CD8-positive, alpha-beta memory T cell (primary cell): Measurements from ENCODE around the gene GRIK4. TPM values are rescaled to one million over a fixed set of nuclear protein-coding genes. Genes with fewer than 3 reads are reported as not detected.
A peak's percentile ranks its signal among the peaks of the same experiment; 100 is the strongest.

Experiments used
- CTCF ChIA-PET: fragments of 350-600 bp; sonication (Branson Sonifier 250); formaldehyde crosslinking; loops from one replicate; lab custom pipeline; 2021; ENCODE audit warnings: antibody characterized with exemption; lab: Charles Lee
- POLR2A ChIA-PET: fragments of 350-600 bp; sonication (Branson Sonifier 250); formaldehyde crosslinking; loops from one replicate; lab custom pipeline; 2021; ENCODE audit warnings: antibody characterized with exemption; lab: Charles Lee
- DNase-seq, 5 donors: peaks; one replicate each; pipeline versions ENCODE4 v3.0.0 to v3.0.0-alpha.2; 2020 to 2022; ENCODE audit warnings: mixed read lengths in 1 of 5
- H3K27ac ChIP-seq: one replicate; pipeline ENCODE4 v1.7.0; 2013; ENCODE audit warnings: low read depth, mild to moderate bottlenecking, low read length, moderate library complexity
- H3K27me3 ChIP-seq: 2 replicates; pipeline ENCODE4 v1.7.0; 2013; ENCODE audit warnings: low read length, mild to moderate bottlenecking; ENCODE audit not compliant: insufficient read depth, poor library complexity, severe bottlenecking
- H3K36me3 ChIP-seq: 2 replicates; pipeline ENCODE4 v1.7.0; 2013; ENCODE audit warnings: mild to moderate bottlenecking, low read length, moderate library complexity; ENCODE audit not compliant: insufficient read depth
- H3K4me1 ChIP-seq: 2 replicates; pipeline ENCODE4 v1.7.0; 2013; ENCODE audit warnings: mild to moderate bottlenecking, low read length, moderate library complexity; ENCODE audit not compliant: insufficient read depth
- H3K4me3 ChIP-seq: 2 replicates; pipeline ENCODE4 v1.7.0; 2013; ENCODE audit warnings: mild to moderate bottlenecking, low read length
- H3K9me3 ChIP-seq: 2 replicates; pipeline ENCODE4 v1.7.0; 2013; ENCODE audit warnings: mild to moderate bottlenecking, low read length
- H3K27ac Mint-ChIP-seq, 8 donors: one replicate each; pipeline ENCODE4 v1.8.0; 2020 to 2021; ENCODE audit warnings: mixed read lengths in 8 of 8, mild to moderate bottlenecking in 6 of 8, inconsistent platforms in 3 of 8, moderate library complexity in 3 of 8
- H3K27me3 Mint-ChIP-seq, 2 donors: one replicate each; pipeline ENCODE4 v1.8.0; 2020 to 2021; ENCODE audit warnings: mixed read lengths in 2 of 2, mild to moderate bottlenecking in 1 of 2, moderate library complexity in 1 of 2
- H3K36me3 Mint-ChIP-seq, 3 donors: one replicate each; pipeline ENCODE4 v1.8.0; 2020 to 2021; ENCODE audit warnings: mixed read lengths in 3 of 3, inconsistent platforms in 1 of 3, mild to moderate bottlenecking in 1 of 3
- H3K4me1 Mint-ChIP-seq, 3 donors: one replicate each; pipeline ENCODE4 v1.8.0; 2020 to 2021; ENCODE audit warnings: mixed read lengths in 3 of 3, inconsistent platforms in 1 of 3, mild to moderate bottlenecking in 1 of 3
- H3K4me3 Mint-ChIP-seq, 7 donors: one replicate each; pipeline ENCODE4 v1.8.0; 2020 to 2021; ENCODE audit warnings: mixed read lengths in 7 of 7, mild to moderate bottlenecking in 6 of 7, moderate library complexity in 4 of 7, inconsistent platforms in 2 of 7
- H3K9me3 Mint-ChIP-seq, 5 donors: one replicate each; pipeline ENCODE4 v1.8.0; 2020 to 2022; ENCODE audit warnings: mixed read lengths in 5 of 5, mild to moderate bottlenecking in 3 of 5, moderate library complexity in 2 of 5, inconsistent platforms in 1 of 5
- polyA plus RNA-seq: library from polyadenylated mRNA; unstranded; fragments of 300-500 nt; fragmentation: Illumina TruSeq; gene quantifications from one replicate; pipeline ENCODE4 v1.2.3, GENCODE V29; 2021
- total RNA-seq, 2 experiments: library from RNA; stranded (reverse); gene quantifications; one replicate each; pipeline ENCODE4 v1.2.3, GENCODE V29; 2021

GRIK4 gene
- total and polyA plus RNA-seq, 3 experiments from 2014 or later: 0.07 TPM; not detected in 2

GRCh38 chr11:120853435-120853834 lies 341.9 kb downstream of the GRIK4 start:
- no peaks in the 10 kb centered on the region for H3K27me3 ChIP-seq
- no peak overlapping the region for H3K27ac ChIP-seq
- no peak overlapping the region for H3K27ac Mint-ChIP-seq
- H3K27me3 Mint-ChIP-seq: peaks cover 6 to 9% of the 10 kb centered on the region in 2 donors
- H3K4me1 Mint-ChIP-seq: no peaks in the 10 kb centered on the region
- H3K36me3 Mint-ChIP-seq: no peaks in the 10 kb centered on the region
- no peaks in the 10 kb centered on the region for H3K36me3 ChIP-seq
- H3K9me3 Mint-ChIP-seq: no peaks in the 10 kb centered on the region
- ChIA-PET CTCF (no interaction called here), POLR2A (no interaction called here)
- no peaks in the 10 kb centered on the region for H3K4me1 ChIP-seq
- H3K9me3 ChIP-seq: no peaks in the 10 kb centered on the region
- no peak for DNase-seq
- H3K4me3 ChIP-seq: no peak overlapping the region
- H3K4me3 Mint-ChIP-seq: no peak overlapping the region

GRCh38 chr11:120854988-120855387 lies 343.4 kb downstream of the GRIK4 start:
- Histone ChIP-seq H3K4me1 (no peaks in the 10 kb centered on the region), H3K27ac (no peak overlapping the region), H3K4me3 (no peak overlapping the region), H3K27me3 (no peaks in the 10 kb centered on the region), H3K36me3 (no peaks in the 10 kb centered on the region), H3K9me3 (no peaks in the 10 kb centered on the region)
- POLR2A ChIA-PET: no interaction called here
- Mint-ChIP-seq H3K36me3 (no peaks in the 10 kb centered on the region), H3K27me3 (peaks cover 3 to 5% of the 10 kb centered on the region in 2 donors), H3K4me3 (no peak overlapping the region), H3K9me3 (no peaks in the 10 kb centered on the region), H3K27ac (no peak overlapping the region), H3K4me1 (no peaks in the 10 kb centered on the region)
- DNase-seq: no peak
- CTCF ChIA-PET: no interaction called here

GRCh38 chr11:120857508-120857907 lies 346.0 kb downstream of the GRIK4 start:
- ChIA-PET POLR2A (no interaction called here), CTCF (interaction anchor here (0.5 kb wide), 1 partner anchor 35 kb away, joined by 3 read pairs; no protein-coding TSS in a partner anchor)
- H3K27ac Mint-ChIP-seq: peak overlapping the region in 2 of 8 donors; percentile 23 to 61
- peaks cover 8% of the 10 kb centered on the region in 2 donors for H3K27me3 Mint-ChIP-seq
- H3K4me1 Mint-ChIP-seq: no peaks in the 10 kb centered on the region
- H3K27me3 ChIP-seq: no peaks in the 10 kb centered on the region
- H3K9me3 ChIP-seq: no peaks in the 10 kb centered on the region
- H3K4me3 ChIP-seq: no peak overlapping the region
- H3K9me3 Mint-ChIP-seq: no peaks in the 10 kb centered on the region
- H3K4me3 Mint-ChIP-seq: no peak overlapping the region
- H3K4me1 ChIP-seq: no peaks in the 10 kb centered on the region
- H3K27ac ChIP-seq: no peak overlapping the region
- no peak for DNase-seq
- no peaks in the 10 kb centered on the region for H3K36me3 ChIP-seq
- no peaks in the 10 kb centered on the region for H3K36me3 Mint-ChIP-seq

GRCh38 chr11:120858740-120859139 lies 347.2 kb downstream of the GRIK4 start:
- no peaks in the 10 kb centered on the region for H3K9me3 ChIP-seq
- H3K27ac Mint-ChIP-seq: peak overlapping the region in 1 of 8 donors; percentile 9
- no peak overlapping the region for H3K4me3 Mint-ChIP-seq
- no peaks in the 10 kb centered on the region for H3K36me3 ChIP-seq
- H3K27ac ChIP-seq: no peak overlapping the region
- H3K27me3 ChIP-seq: no peaks in the 10 kb centered on the region
- H3K9me3 Mint-ChIP-seq: no peaks in the 10 kb centered on the region
- CTCF ChIA-PET: no interaction called here
- H3K27me3 Mint-ChIP-seq: peaks cover 8% of the 10 kb centered on the region in 2 donors
- H3K36me3 Mint-ChIP-seq: no peaks in the 10 kb centered on the region
- H3K4me1 Mint-ChIP-seq: no peaks in the 10 kb centered on the region
- H3K4me1 ChIP-seq: no peaks in the 10 kb centered on the region
- no peak overlapping the region for H3K4me3 ChIP-seq
- no peak for DNase-seq
- POLR2A ChIA-PET: no interaction called here

- Mint-ChIP-seq H3K36me3 (no peaks in the 10 kb centered on the region), H3K9me3 (no peaks in the 10 kb centered on the region), H3K27ac (no peak overlapping the region), H3K4me3 (no peak overlapping the region), H3K27me3 (peaks cover 8% of the 10 kb centered on the region in 2 donors), H3K4me1 (no peaks in the 10 kb centered on the region)
- no peaks in the 10 kb centered on the region for H3K9me3 ChIP-seq
- no peak overlapping the region for H3K4me3 ChIP-seq
- H3K4me1 ChIP-seq: no peaks in the 10 kb centered on the region
- H3K27ac ChIP-seq: no peak overlapping the region
- no peaks in the 10 kb centered on the region for H3K36me3 ChIP-seq
- no peak for DNase-seq
- ChIA-PET POLR2A (no interaction called here), CTCF (interaction anchor here (0.8 kb wide), 1 partner anchor 12 kb away, joined by 3 read pairs; no protein-coding TSS in a partner anchor)
- H3K27me3 ChIP-seq: no peaks in the 10 kb centered on the region
Observed at GRCh38 chr11:120859552-120860295, 348.2 kb downstream of the GRIK4 start.

GRCh38 chr11:120863359-120863758 lies 351.8 kb downstream of the GRIK4 start:
- no peaks in the 10 kb centered on the region for H3K36me3 ChIP-seq
- H3K4me3 ChIP-seq: no peak overlapping the region
- POLR2A ChIA-PET: no interaction called here

GRCh38 chr11:120867024-120867423 lies 355.5 kb downstream of the GRIK4 start:
- POLR2A ChIA-PET: no interaction called here
- no peaks in the 10 kb centered on the region for H3K9me3 Mint-ChIP-seq
- peak overlapping the region in 3 of 7 donors; percentile 34 to 87 (median 68) for H3K4me3 Mint-ChIP-seq
- H3K27me3 Mint-ChIP-seq: peaks cover 2 to 6% of the 10 kb centered on the region in 2 donors
- no peaks in the 10 kb centered on the region for H3K4me1 ChIP-seq
- H3K36me3 ChIP-seq: no peaks in the 10 kb centered on the region
- no peaks in the 10 kb centered on the region for H3K9me3 ChIP-seq
- no peak overlapping the region for H3K27ac ChIP-seq
- H3K27ac Mint-ChIP-seq: peak overlapping the region in 4 of 8 donors; percentile 0 to 56 (median 36)
- DNase-seq: no peak
- no peaks in the 10 kb centered on the region for H3K27me3 ChIP-seq
- H3K4me3 ChIP-seq: no peak overlapping the region
- no peaks in the 10 kb centered on the region for H3K36me3 Mint-ChIP-seq
- CTCF ChIA-PET: no interaction called here
- peaks cover 0 to 21% (median 0%) of the 10 kb centered on the region in 3 donors for H3K4me1 Mint-ChIP-seq

More at GRCh38 chr11:120863359-120863758, 351.8 kb downstream of the GRIK4 start:
- no peak overlapping the region for H3K27ac Mint-ChIP-seq
- Histone ChIP-seq H3K4me1 (no peaks in the 10 kb centered on the region), H3K9me3 (no peaks in the 10 kb centered on the region), H3K27ac (no peak overlapping the region), H3K27me3 (no peaks in the 10 kb centered on the region)
- H3K36me3 Mint-ChIP-seq: no peaks in the 10 kb centered on the region
- DNase-seq: no peak
- H3K27me3 Mint-ChIP-seq: peaks cover 5% of the 10 kb centered on the region in 2 donors
- CTCF ChIA-PET: no interaction called here
- H3K9me3 Mint-ChIP-seq: no peaks in the 10 kb centered on the region
- no peak overlapping the region for H3K4me3 Mint-ChIP-seq
- peaks cover 0 to 9% (median 0%) of the 10 kb centered on the region in 3 donors for H3K4me1 Mint-ChIP-seq

- POLR2A ChIA-PET: no interaction called here
- Mint-ChIP-seq H3K4me1 (peaks cover 0 to 21% (median 0%) of the 10 kb centered on the region in 3 donors), H3K36me3 (no peaks in the 10 kb centered on the region)
Observed at GRCh38 chr11:120867531-120867930, 356.0 kb downstream of the GRIK4 start.

More at GRCh38 chr11:120867531-120867930, 356.0 kb downstream of the GRIK4 start:
- Histone ChIP-seq H3K27me3 (no peaks in the 10 kb centered on the region), H3K27ac (no peak overlapping the region), H3K4me3 (no peak overlapping the region), H3K36me3 (no peaks in the 10 kb centered on the region), H3K4me1 (no peaks in the 10 kb centered on the region), H3K9me3 (no peaks in the 10 kb centered on the region)
- CTCF ChIA-PET: no interaction called here
- H3K4me3 Mint-ChIP-seq: peak overlapping the region in 3 of 7 donors; percentile 16 to 68 (median 34)
- no peaks in the 10 kb centered on the region for H3K9me3 Mint-ChIP-seq
- H3K27ac Mint-ChIP-seq: peak overlapping the region in 3 of 8 donors; percentile 0 to 56 (median 54)
- no peak for DNase-seq
- H3K27me3 Mint-ChIP-seq: peaks cover 0 to 5% of the 10 kb centered on the region in 2 donors
